Measurements from ENCODE around the gene ZNF487.
"Not testable (repeated sequence)": the region's sequence is repeated elsewhere in the genome, so short reads cannot be mapped to it uniquely, and the experiment has no call there.

Gene ZNF487

DNA sequence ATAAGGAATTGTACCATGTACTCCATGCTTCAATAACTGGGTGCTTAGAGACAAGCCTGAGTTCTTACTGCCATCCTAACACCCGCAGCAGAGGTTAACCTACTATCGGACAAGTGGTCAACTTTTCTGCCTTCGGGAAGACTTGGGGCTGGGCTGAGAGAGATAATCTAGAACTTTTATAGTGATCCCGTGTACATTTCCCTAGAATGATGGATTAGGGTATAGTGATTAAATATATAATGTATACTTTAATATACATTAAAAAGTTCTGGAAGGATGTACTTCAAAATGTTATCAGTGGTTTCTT lies 15.8 kb upstream of the ZNF487 start:
- Histone ChIP-seq H3K36me3 (ENCODE audit: control insufficient read depth, insufficient read depth, low read length, severe bottlenecking) (no peaks in the 10 kb centered on the region), H3K9me3 (ENCODE audit: control insufficient read depth, low read length) (no peaks in the 10 kb centered on the region), H3K4me1 (ENCODE audit: control insufficient read depth, insufficient read depth, low read length) (peaks cover 18% of the 10 kb centered on the region), H3K27me3 (replicated peaks; ENCODE audit: control insufficient read depth, insufficient read depth, low read length) (no peaks in the 10 kb centered on the region), H3K9ac (ENCODE audit: low read length) (peak overlapping the region; percentile 96), H3K4me3 (ENCODE audit: low read length) (peak overlapping the region; percentile 85)
- DNase-seq (ENCODE audit: low read depth): no peak

DNA sequence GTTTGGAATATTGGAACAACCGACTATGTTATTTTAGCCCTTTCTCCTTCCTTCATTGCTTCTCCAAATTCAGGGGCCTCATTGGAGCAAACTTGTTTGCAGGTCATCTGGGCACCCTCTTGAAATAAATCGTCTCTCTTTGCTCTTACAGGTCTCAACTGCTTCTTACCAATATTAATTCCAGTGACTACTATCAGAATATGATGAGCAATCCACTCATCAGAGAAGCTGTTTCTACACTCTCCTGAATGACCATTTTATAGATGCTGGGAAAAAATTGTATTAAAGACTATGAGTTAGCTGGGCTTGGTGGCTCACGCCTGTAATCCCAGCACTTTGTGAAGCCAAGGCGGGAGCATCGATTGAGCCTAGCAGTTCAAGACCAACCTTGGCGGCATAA lies 15.4 kb upstream of the ZNF487 start:
- peak overlapping the region; percentile 96 for H3K9ac ChIP-seq (ENCODE audit: low read length)
- no peaks in the 10 kb centered on the region for H3K27me3 ChIP-seq (replicated peaks; ENCODE audit: control insufficient read depth, insufficient read depth, low read length)
- H3K36me3 ChIP-seq (ENCODE audit: control insufficient read depth, insufficient read depth, low read length, severe bottlenecking): no peaks in the 10 kb centered on the region
- H3K4me3 ChIP-seq (ENCODE audit: low read length): peak overlapping the region; percentile 85
- H3K9me3 ChIP-seq (ENCODE audit: control insufficient read depth, low read length): no peaks in the 10 kb centered on the region
- H3K4me1 ChIP-seq (ENCODE audit: control insufficient read depth, insufficient read depth, low read length): peaks cover 18% of the 10 kb centered on the region
- no peak for DNase-seq (ENCODE audit: low read depth)

DNA sequence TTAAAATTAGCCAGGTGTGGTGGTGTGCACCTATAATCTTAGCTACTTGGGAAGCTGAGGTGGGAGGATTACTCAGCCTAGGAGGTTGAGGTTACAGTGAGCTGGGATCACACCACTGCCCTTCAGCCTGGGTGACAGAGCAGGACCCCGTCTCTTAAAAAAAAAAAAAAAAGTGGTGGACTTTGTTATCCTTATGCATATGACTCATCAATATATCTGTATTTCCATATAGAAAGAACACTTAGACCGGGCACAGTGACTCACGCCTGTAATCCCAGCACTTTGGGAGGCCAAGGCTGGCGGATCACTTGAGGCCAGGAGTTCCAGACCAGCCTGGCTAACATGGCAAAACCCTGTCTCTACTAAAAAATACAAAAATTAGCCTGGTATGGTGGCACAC lies 15.0 kb upstream of the ZNF487 start:
- H3K36me3 ChIP-seq (ENCODE audit: control insufficient read depth, insufficient read depth, low read length, severe bottlenecking); DNase-seq (ENCODE audit: low read depth); H3K9me3 ChIP-seq (ENCODE audit: control insufficient read depth, low read length); H3K27me3 ChIP-seq (replicated peaks; ENCODE audit: control insufficient read depth, insufficient read depth, low read length): not testable (repeated sequence)
- Histone ChIP-seq H3K4me3 (ENCODE audit: low read length) (peak overlapping the region; percentile 85), H3K4me1 (ENCODE audit: control insufficient read depth, insufficient read depth, low read length) (peaks cover 18% of the 10 kb centered on the region), H3K9ac (ENCODE audit: low read length) (peak overlapping the region; percentile 96)

DNA sequence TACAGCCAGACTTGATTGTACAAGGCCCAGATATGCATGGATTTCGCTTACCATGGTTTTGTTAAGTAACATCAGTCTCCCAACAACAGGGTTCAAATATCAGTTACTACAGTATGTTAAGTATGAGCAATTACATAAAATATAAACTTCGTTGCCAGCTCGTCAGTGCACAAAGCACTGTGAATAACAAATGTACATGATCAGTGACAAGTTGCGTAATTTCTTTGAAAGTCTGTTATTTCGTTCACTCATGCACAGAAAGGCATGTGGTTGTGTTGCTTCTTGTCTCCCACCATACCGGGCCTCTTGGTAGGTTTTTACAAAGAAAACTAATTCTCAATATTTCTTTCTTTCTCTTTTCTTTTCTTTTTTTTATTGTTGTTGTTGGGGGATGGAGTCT lies 12.5 kb upstream of the ZNF487 start:
- Histone ChIP-seq H3K4me3 (ENCODE audit: low read length) (no peak overlapping the region), H3K9me3 (ENCODE audit: control insufficient read depth, low read length) (no peaks in the 10 kb centered on the region), H3K27me3 (replicated peaks; ENCODE audit: control insufficient read depth, insufficient read depth, low read length) (no peaks in the 10 kb centered on the region), H3K9ac (ENCODE audit: low read length) (no peak overlapping the region), H3K36me3 (ENCODE audit: control insufficient read depth, insufficient read depth, low read length, severe bottlenecking) (no peaks in the 10 kb centered on the region), H3K4me1 (ENCODE audit: control insufficient read depth, insufficient read depth, low read length) (peaks cover 18% of the 10 kb centered on the region)
- DNase-seq (ENCODE audit: low read depth): peak; percentile 64

DNA sequence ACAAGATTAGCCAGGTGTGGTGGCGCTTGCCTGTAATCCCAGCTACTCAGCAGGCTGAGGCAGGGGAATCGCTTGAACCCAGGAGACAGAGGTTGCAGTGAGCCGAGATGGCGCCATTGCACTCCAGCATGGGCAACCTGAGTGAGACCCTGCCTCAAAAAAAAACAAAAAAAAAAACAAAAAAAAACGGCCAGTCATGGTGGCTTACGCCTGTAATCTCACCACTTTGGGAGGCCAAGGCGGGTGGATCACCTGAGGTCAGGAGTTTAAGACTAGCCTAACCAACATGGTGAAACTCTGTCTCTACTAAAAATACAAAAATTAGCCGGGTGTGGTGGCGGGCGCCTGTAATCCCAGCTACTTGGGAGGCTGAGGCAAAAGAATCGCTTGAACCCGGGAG lies 10.4 kb upstream of the ZNF487 start:
- H3K4me1 ChIP-seq (ENCODE audit: control insufficient read depth, insufficient read depth, low read length); DNase-seq (ENCODE audit: low read depth); H3K9ac ChIP-seq (ENCODE audit: low read length); H3K27me3 ChIP-seq (replicated peaks; ENCODE audit: control insufficient read depth, insufficient read depth, low read length); H3K36me3 ChIP-seq (ENCODE audit: control insufficient read depth, insufficient read depth, low read length, severe bottlenecking); H3K9me3 ChIP-seq (ENCODE audit: control insufficient read depth, low read length); H3K4me3 ChIP-seq (ENCODE audit: low read length): not testable (repeated sequence)

DNA sequence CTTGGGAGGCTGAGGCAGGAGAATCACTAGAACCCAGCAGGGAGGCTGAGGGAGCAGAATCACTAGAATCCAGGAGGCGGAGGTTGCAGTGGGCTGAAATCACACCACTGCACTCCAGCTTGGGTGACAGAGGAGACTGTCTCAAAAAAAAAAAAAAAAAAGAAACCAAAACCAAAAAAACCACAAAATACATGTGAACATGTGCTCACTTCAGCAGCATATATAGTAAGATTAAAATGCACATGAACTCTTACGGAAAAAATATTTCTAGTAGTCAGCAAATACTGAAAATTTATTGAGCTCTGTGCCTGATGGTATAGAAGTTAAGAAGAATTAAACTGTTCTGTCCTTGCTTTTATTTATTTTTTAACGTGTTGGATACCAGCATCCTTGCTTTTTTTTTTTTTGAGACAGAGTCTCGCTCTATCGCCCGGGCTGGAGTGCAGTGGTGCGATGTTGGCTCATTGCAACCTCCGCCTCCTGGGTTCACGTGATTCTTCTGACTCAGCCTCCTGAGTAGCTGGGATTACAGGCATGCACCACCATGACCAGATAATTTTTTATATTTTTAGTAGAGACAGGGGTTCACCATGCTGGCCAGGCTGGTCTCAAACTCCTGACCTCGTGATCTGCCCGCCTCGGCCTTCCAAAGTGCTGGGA lies 9.6 kb upstream of the ZNF487 start:
- no peaks in the 10 kb centered on the region for H3K36me3 ChIP-seq (ENCODE audit: control insufficient read depth, insufficient read depth, low read length, severe bottlenecking)
- DNase-seq (ENCODE audit: low read depth): no peak
- no peak overlapping the region for H3K4me3 ChIP-seq (ENCODE audit: low read length)
- H3K9ac ChIP-seq (ENCODE audit: low read length): no peak overlapping the region
- H3K4me1 ChIP-seq (ENCODE audit: control insufficient read depth, insufficient read depth, low read length): peaks cover 3% of the 10 kb centered on the region
- H3K9me3 ChIP-seq (ENCODE audit: control insufficient read depth, low read length): no peaks in the 10 kb centered on the region
- H3K27me3 ChIP-seq (replicated peaks; ENCODE audit: control insufficient read depth, insufficient read depth, low read length): no peaks in the 10 kb centered on the region

DNA sequence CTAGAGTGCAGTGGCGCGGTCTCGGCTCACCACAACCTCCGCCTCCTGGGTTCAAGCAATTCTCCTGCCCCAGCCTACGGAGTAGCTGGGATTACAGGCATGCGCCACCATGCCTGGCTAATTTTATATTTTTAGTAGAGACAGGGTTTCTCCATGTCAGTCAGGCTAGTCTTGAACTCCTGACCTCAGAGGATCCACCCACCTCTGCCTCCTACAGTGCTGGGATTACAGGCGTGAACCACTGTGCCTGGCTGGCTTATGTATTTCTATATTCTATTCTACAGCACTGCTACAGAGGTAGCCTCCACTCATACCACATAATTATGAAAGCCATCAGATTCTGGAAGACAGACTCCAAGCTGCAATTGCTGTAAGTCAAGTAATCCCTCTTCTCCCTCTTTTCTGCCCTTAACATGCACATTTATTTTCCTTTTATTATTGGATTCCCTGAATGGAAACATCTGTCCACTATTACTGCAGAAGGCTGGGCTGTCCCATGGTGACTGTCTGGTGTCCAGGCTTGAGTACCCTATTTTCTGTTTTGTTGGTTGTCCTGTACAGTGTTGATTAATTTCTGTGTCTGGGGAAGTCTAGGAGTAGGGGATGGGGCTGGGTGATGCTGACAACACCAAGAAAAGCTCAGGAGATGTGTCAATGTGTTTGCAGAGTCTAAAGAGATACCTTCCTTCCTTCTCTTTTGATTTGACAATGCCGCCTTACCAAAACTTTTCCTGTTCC lies 5.8 kb upstream of the ZNF487 start:
- H3K9ac ChIP-seq (ENCODE audit: low read length): no peak overlapping the region
- H3K27me3 ChIP-seq (replicated peaks; ENCODE audit: control insufficient read depth, insufficient read depth, low read length): no peaks in the 10 kb centered on the region
- no peak overlapping the region for H3K4me3 ChIP-seq (ENCODE audit: low read length)
- no peaks in the 10 kb centered on the region for H3K4me1 ChIP-seq (ENCODE audit: control insufficient read depth, insufficient read depth, low read length)
- H3K9me3 ChIP-seq (ENCODE audit: control insufficient read depth, low read length): no peaks in the 10 kb centered on the region
- no peak for DNase-seq (ENCODE audit: low read depth)
- no peaks in the 10 kb centered on the region for H3K36me3 ChIP-seq (ENCODE audit: control insufficient read depth, insufficient read depth, low read length, severe bottlenecking)

DNA sequence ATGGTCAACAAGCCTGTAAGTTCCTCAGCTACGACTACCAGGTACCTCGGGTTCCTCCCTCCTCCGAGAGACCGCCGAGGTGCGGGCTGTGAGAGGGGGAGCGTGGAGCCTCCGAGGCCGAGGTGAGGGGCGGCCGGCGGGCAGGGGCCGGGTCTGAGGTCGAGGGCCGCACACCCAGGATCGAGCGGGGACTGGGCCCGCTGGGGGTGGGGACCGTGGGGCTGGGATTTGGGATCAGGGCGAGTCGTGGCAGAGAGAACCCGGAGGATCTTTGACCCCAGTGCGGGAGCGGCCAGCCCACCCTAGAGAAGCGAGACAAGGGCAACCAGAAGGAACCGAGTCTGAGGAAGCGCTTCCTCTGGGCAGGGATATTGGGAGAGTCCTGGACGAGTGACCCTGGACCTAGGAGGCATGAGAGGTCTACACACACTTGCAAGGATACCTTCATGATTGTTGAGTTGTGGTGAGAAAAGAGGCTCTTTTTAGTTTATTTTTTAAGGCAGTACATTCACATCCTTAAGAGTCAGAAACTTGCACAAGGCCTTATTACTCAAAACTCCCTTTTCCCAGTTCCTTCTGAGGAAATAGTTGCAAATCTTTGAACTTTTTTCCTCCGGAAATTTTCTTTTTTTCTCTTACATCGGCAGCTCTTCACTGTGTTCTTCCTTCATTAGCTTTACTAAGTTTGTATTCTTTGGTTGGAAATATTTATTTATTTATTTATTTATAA lies 395 bp downstream of the ZNF487 start:
- Histone ChIP-seq H3K27me3 (replicated peaks; ENCODE audit: control insufficient read depth, insufficient read depth, low read length) (no peaks in the 10 kb centered on the region), H3K36me3 (ENCODE audit: control insufficient read depth, insufficient read depth, low read length, severe bottlenecking) (no peaks in the 10 kb centered on the region), H3K4me3 (ENCODE audit: low read length) (peak overlapping the region; percentile 88), H3K4me1 (ENCODE audit: control insufficient read depth, insufficient read depth, low read length) (peaks cover 8% of the 10 kb centered on the region), H3K9me3 (ENCODE audit: control insufficient read depth, low read length) (no peaks in the 10 kb centered on the region), H3K9ac (ENCODE audit: low read length) (peak overlapping the region; percentile 98)
- peak; percentile 49 for DNase-seq (ENCODE audit: low read depth)

DNA sequence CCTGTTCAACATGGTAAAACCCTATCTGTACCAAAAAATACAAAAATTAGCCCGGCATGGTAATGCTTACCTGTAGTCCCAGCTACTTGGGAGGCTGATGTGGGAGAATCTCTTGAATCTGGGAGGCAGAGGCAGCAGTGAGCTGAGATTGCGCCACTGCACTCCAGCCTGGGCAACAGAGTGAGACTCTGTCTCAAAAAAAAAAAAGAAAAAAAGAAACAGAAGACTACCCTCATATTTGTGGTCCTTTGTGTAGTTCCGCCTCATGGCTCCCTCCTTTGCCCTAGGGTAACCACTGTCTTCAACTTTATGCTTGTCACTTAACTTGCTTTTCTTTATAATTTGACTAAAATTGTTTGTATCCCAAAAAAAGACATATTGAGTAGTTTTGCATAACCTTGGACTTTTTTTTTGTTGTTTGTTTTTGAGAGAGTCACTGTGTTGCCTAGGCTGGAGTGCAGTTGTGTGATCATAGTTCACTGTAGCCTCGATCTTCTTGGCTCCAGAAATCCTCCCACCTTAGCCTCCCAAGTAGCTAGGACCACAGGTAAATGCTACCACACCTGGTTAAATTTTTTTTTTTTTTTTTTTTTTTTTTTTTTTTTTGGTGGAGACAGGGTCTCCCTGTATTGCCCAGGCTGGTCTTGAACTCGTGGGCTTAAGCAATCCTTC lies 3.7 kb downstream of the ZNF487 start:
- H3K27me3 ChIP-seq (replicated peaks; ENCODE audit: control insufficient read depth, insufficient read depth, low read length): no peaks in the 10 kb centered on the region
- DNase-seq (ENCODE audit: low read depth): no peak
- H3K9me3 ChIP-seq (ENCODE audit: control insufficient read depth, low read length): no peaks in the 10 kb centered on the region
- H3K36me3 ChIP-seq (ENCODE audit: control insufficient read depth, insufficient read depth, low read length, severe bottlenecking): no peaks in the 10 kb centered on the region
- no peak overlapping the region for H3K9ac ChIP-seq (ENCODE audit: low read length)
- no peak overlapping the region for H3K4me3 ChIP-seq (ENCODE audit: low read length)
- peaks cover 8% of the 10 kb centered on the region for H3K4me1 ChIP-seq (ENCODE audit: control insufficient read depth, insufficient read depth, low read length)

DNA sequence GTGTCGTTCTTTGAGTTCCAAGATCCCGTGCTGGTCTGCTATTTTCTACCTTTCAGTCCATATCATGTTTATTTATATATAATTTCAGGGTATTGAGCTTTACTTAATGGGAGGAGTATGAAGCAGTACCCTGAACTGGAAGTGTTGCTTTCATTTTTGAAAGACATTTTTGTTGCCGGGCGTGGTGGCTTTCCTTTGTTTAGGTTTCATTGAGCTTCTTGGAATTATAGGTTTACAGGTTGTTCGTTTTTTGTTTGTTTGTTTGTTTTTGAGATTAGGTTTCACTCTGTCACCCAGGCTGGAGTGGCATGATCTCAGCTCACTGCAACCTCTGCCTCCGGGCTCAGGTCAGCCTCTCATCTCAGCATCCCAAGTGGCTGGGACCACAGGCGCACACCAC lies 7.4 kb downstream of the ZNF487 start:
- Histone ChIP-seq H3K9me3 (ENCODE audit: control insufficient read depth, low read length) (no peaks in the 10 kb centered on the region), H3K4me3 (ENCODE audit: low read length) (no peak overlapping the region), H3K4me1 (ENCODE audit: control insufficient read depth, insufficient read depth, low read length) (no peaks in the 10 kb centered on the region), H3K27me3 (replicated peaks; ENCODE audit: control insufficient read depth, insufficient read depth, low read length) (no peaks in the 10 kb centered on the region), H3K9ac (ENCODE audit: low read length) (no peak overlapping the region), H3K36me3 (ENCODE audit: control insufficient read depth, insufficient read depth, low read length, severe bottlenecking) (no peaks in the 10 kb centered on the region)
- no peak for DNase-seq (ENCODE audit: low read depth)

DNA sequence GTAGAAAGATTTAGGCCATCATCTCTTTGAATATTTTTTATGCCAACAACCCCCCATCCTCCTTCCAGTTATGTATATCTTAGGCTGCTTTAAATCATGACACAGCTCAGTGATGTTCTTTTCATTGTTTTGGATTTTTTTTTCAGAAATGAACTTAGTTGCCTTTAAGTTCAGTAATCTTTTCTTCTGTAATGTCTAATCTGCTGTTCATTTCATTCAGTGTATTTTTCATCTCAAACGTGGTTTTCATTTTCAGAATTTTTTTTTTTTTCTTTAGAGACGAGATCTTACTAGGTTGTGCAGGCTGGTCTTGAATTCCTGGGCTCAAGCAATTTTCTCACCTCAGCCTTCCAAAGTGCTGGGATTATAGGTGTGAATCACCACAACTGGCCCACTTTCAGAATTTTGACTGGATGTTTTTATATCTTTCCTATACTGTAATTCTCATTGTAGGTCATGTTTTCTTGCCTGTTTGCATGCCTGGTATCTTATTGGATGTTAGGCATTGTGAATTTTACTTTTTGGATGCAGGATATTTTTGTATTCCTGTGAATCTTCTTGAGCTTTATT lies 8.1 kb downstream of the ZNF487 start:
- no peaks in the 10 kb centered on the region for H3K27me3 ChIP-seq (replicated peaks; ENCODE audit: control insufficient read depth, insufficient read depth, low read length)
- H3K9me3 ChIP-seq (ENCODE audit: control insufficient read depth, low read length): no peaks in the 10 kb centered on the region
- no peak for DNase-seq (ENCODE audit: low read depth)
- H3K36me3 ChIP-seq (ENCODE audit: control insufficient read depth, insufficient read depth, low read length, severe bottlenecking): no peaks in the 10 kb centered on the region
- no peak overlapping the region for H3K4me3 ChIP-seq (ENCODE audit: low read length)
- H3K4me1 ChIP-seq (ENCODE audit: control insufficient read depth, insufficient read depth, low read length): no peaks in the 10 kb centered on the region
- no peak overlapping the region for H3K9ac ChIP-seq (ENCODE audit: low read length)

Data from adipocyte (in vitro differentiated cells).